CD4-positive, alpha-beta memory T cell (primary cell): ENCODE measurements around the gene SPDYE16. TPM values are rescaled to one million over a fixed set of nuclear protein-coding genes. Genes with fewer than 3 reads are reported as not detected.
"Not testable (repeated sequence)": the region's sequence is repeated elsewhere in the genome, so short reads cannot be mapped to it uniquely, and the experiment has no call there.

Experiments
- CTCF ChIA-PET: fragments of 350-600 bp; sonication (Branson Sonifier 250); formaldehyde crosslinking; loops from one replicate; lab custom pipeline; 2021; ENCODE audit warnings: inconsistent platforms; ENCODE audit not compliant: partially characterized antibody; lab: Charles Lee
- POLR2A ChIA-PET: fragments of 350-600 bp; sonication (Branson Sonifier 250); formaldehyde crosslinking; loops from one replicate; lab custom pipeline; 2021; ENCODE audit not compliant: partially characterized antibody; lab: Charles Lee
- DNase-seq, 5 donors: peaks; one replicate each; pipeline versions ENCODE4 v3.0.0 to v3.0.0-alpha.2; 2020 to 2022; ENCODE audit warnings: mixed read lengths in 1 of 5
- H3K27ac ChIP-seq: one replicate; pipeline ENCODE4 v1.7.0; 2013; ENCODE audit warnings: low read depth, low read length
- H3K27me3 ChIP-seq: 2 replicates; pipeline ENCODE4 v1.7.0; 2013; ENCODE audit warnings: mild to moderate bottlenecking, low read length, moderate library complexity; ENCODE audit not compliant: insufficient read depth
- H3K36me3 ChIP-seq: 2 replicates; pipeline ENCODE4 v1.7.0; 2013; ENCODE audit warnings: mild to moderate bottlenecking, low read length, moderate library complexity; ENCODE audit not compliant: insufficient read depth
- H3K4me1 ChIP-seq: 2 replicates; pipeline ENCODE4 v1.7.0; 2013; ENCODE audit warnings: mild to moderate bottlenecking, low read length, moderate library complexity; ENCODE audit not compliant: insufficient read depth
- H3K4me3 ChIP-seq, 2 donors: one replicate each; pipeline ENCODE4 v1.7.0; 2013; ENCODE audit warnings: low read length in 2 of 2, mild to moderate bottlenecking in 1 of 2
- H3K9me3 ChIP-seq, 2 donors: one replicate each; pipeline ENCODE4 v1.7.0; 2013; ENCODE audit warnings: low read length in 2 of 2, control low read depth in 1 of 2; ENCODE audit not compliant: control insufficient read depth in 1 of 2
- H3K27ac Mint-ChIP-seq, 7 donors: one replicate each; pipeline ENCODE4 v1.8.0; 2020 to 2021; ENCODE audit warnings: mixed read lengths in 7 of 7, mild to moderate bottlenecking in 6 of 7, inconsistent platforms in 3 of 7, moderate library complexity in 3 of 7
- H3K27me3 Mint-ChIP-seq, 2 donors: one replicate each; pipeline ENCODE4 v1.8.0; 2020 to 2021; ENCODE audit warnings: mixed read lengths in 2 of 2
- H3K36me3 Mint-ChIP-seq, 2 donors: one replicate each; pipeline ENCODE4 v1.8.0; 2020 to 2021; ENCODE audit warnings: mixed read lengths in 2 of 2, inconsistent platforms in 1 of 2, mild to moderate bottlenecking in 1 of 2
- H3K4me1 Mint-ChIP-seq, 4 donors: one replicate each; pipeline ENCODE4 v1.8.0; 2020 to 2021; ENCODE audit warnings: mixed read lengths in 4 of 4, mild to moderate bottlenecking in 1 of 4
- H3K4me3 Mint-ChIP-seq, 8 donors: one replicate each; pipeline ENCODE4 v1.8.0; 2020 to 2021; ENCODE audit warnings: mixed read lengths in 8 of 8, mild to moderate bottlenecking in 7 of 8, moderate library complexity in 6 of 8, inconsistent platforms in 3 of 8
- H3K9me3 Mint-ChIP-seq, 8 donors: one replicate each; pipeline ENCODE4 v1.8.0; 2020 to 2021; ENCODE audit warnings: mixed read lengths in 8 of 8, mild to moderate bottlenecking in 5 of 8, inconsistent platforms in 3 of 8, moderate library complexity in 1 of 8
- intact Hi-C: fragments of 100-400 bp; cut with micrococcal nuclease; formaldehyde crosslinking; loops from one replicate; pipeline ENCODE4 v1.15.1; 2023
- polyA plus RNA-seq, 2 donors: library from polyadenylated mRNA; unstranded; fragments of 300-500 nt; fragmentation: Illumina TruSeq; gene quantifications; one replicate each; pipeline ENCODE4 v1.2.3, GENCODE V29; 2021
- total RNA-seq, 2 experiments: library from RNA; stranded (reverse); gene quantifications; one replicate each; pipeline ENCODE4 v1.2.3, GENCODE V29; 2021

Gene SPDYE16
- total and polyA plus RNA-seq, 4 experiments from 2014 or later, result 0.21 to 1.1 (median 0.73) TPM; not detected in 1

DNA sequence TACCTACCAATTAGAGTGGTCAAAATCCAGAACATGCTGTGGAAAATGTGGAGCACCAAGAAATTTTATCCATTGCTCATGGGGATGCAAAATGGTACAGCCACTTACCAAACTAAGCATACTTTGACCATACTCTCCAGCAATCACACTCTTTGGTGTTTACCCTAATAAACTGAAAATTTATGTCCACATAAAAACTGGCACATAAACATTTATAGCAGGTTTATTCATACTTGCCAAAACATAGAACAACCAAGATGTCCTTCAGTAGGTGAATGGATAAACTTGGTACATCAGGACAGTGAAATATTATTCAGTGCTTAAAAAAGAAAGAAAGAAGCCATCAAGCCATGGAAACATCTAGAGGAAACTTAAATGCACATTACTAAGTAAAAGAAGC is 24.7 kb upstream of the SPDYE16 start:
- H3K4me3 ChIP-seq, CTCF ChIA-PET, H3K4me1 ChIP-seq, H3K27me3 ChIP-seq, H3K9me3 Mint-ChIP-seq, intact Hi-C loops, H3K27ac Mint-ChIP-seq, H3K9me3 ChIP-seq, H3K4me3 Mint-ChIP-seq, H3K27ac ChIP-seq, DNase-seq, H3K27me3 Mint-ChIP-seq, H3K36me3 ChIP-seq, POLR2A ChIA-PET: not testable (repeated sequence)
- Mint-ChIP-seq H3K4me1 (peaks cover 5 to 37% (median 14%) of the 10 kb centered on the region in 4 donors), H3K36me3 (peaks cover 14 to 22% of the 10 kb centered on the region in 2 donors)

DNA sequence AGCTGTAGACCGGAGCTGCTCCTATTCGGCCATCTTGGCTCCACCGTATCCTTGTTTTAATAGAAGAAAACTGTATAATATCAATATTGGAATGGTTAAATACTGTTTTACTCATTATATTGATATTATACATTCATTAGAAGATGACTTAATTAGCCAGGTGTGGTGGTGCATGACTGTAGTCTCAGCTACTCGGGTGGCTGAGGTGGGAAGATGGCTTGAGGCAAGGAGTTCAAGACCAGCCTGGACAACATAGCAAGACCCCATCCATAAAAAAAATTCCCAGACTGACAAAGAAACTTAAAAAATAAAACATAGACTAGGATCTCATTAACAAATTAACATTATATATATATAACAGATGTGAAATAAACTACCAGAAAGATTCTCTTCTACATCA is 24.2 kb upstream of the SPDYE16 start:
- H3K4me3 Mint-ChIP-seq, H3K9me3 ChIP-seq, POLR2A ChIA-PET, DNase-seq, H3K27ac Mint-ChIP-seq, intact Hi-C loops, H3K9me3 Mint-ChIP-seq, H3K4me1 ChIP-seq, H3K27me3 Mint-ChIP-seq, CTCF ChIA-PET, H3K27ac ChIP-seq, H3K36me3 ChIP-seq, H3K27me3 ChIP-seq, H3K4me3 ChIP-seq: not testable (repeated sequence)
- peaks cover 5 to 41% (median 13%) of the 10 kb centered on the region in 4 donors for H3K4me1 Mint-ChIP-seq
- peaks cover 10 to 20% of the 10 kb centered on the region in 2 donors for H3K36me3 Mint-ChIP-seq

DNA sequence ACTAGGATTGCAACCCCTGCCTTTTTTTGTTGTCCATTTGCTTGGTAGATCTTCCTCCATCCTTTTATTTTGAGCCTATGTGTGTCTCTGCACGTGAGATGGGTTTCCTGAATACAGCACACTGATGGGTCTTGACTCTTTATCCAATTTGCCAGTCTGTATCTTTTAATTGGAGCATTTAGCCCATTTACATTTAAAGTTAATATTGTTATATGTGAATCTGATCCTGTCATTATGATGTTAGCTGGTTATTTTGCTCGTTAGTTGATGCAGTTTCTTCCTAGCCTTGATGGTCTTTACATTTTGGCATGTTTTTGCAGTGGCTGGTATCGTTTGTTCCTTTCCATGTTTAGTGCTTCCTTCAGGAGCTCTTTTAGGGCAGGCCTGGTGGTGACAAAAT is 21.9 kb upstream of the SPDYE16 start:
- H3K4me3 Mint-ChIP-seq, H3K9me3 ChIP-seq, H3K4me3 ChIP-seq, H3K4me1 ChIP-seq, DNase-seq, H3K36me3 ChIP-seq, H3K9me3 Mint-ChIP-seq, H3K27me3 Mint-ChIP-seq, H3K27ac ChIP-seq, H3K27me3 ChIP-seq, H3K27ac Mint-ChIP-seq, POLR2A ChIA-PET, intact Hi-C loops, CTCF ChIA-PET: not testable (repeated sequence)
- H3K4me1 Mint-ChIP-seq, result peaks cover 5 to 46% (median 14%) of the 10 kb centered on the region in 4 donors
- peaks cover 11 to 22% of the 10 kb centered on the region in 2 donors for H3K36me3 Mint-ChIP-seq

DNA sequence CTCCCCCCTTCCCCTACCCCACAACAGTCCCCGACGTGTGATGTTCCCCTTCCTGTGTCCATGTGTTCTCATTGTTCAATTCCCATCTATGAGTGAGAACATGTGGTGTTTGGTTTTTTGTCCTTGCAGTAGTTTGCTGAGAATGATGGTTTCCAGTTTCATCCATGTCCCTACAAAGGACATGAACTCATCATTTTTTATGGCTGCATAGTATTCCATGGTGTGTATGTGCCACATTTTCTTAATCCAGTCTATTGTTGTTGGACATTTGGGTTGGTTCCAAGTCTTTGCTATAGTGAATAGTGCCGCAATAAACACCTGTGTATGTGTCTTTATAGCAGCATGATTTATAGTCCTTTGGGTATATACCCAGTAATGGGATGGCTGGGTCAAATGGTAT is 18.2 kb upstream of the SPDYE16 start:
- CTCF ChIA-PET, result not testable (repeated sequence)

DNA sequence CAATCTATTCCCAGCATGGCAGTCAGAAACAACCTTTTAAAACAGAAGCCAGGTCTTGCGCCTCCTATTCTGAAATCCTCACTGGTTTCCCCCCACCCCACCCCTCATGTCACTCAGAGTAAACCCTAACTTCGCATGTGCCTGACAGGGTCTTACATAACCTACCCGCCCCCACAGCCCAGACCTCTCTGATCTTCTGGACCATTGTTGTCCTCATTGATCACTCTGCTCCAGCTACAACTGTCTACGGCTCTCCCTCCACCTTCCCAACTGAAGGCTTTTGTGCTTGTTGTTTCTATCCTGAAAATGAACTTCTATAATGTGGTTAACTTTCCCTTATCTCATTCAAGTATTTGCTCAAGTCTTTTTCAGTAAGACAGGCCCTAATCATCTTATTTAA is 17.1 kb upstream of the SPDYE16 start:
- H3K27me3 Mint-ChIP-seq, POLR2A ChIA-PET, H3K36me3 ChIP-seq, DNase-seq, H3K4me1 ChIP-seq, CTCF ChIA-PET, H3K9me3 ChIP-seq, H3K27ac ChIP-seq, intact Hi-C loops, H3K9me3 Mint-ChIP-seq, H3K4me3 Mint-ChIP-seq, H3K4me3 ChIP-seq, H3K27me3 ChIP-seq: not testable (repeated sequence)
- peaks cover 21 to 22% of the 10 kb centered on the region in 2 donors for H3K36me3 Mint-ChIP-seq
- peak overlapping the region in 1 of 7 donors; percentile 2 for H3K27ac Mint-ChIP-seq
- H3K4me1 Mint-ChIP-seq, result peaks cover 17 to 44% (median 23%) of the 10 kb centered on the region in 4 donors

More for the DNA sequence above, 18.2 kb upstream of the SPDYE16 start:
- H3K4me3 ChIP-seq, DNase-seq, H3K9me3 Mint-ChIP-seq, H3K36me3 ChIP-seq, H3K27me3 ChIP-seq, H3K27ac ChIP-seq, POLR2A ChIA-PET, H3K9me3 ChIP-seq, H3K27ac Mint-ChIP-seq, H3K4me3 Mint-ChIP-seq, H3K4me1 ChIP-seq, intact Hi-C loops, H3K27me3 Mint-ChIP-seq: not testable (repeated sequence)
- peaks cover 18 to 24% of the 10 kb centered on the region in 2 donors for H3K36me3 Mint-ChIP-seq
- H3K4me1 Mint-ChIP-seq, result peaks cover 16 to 51% (median 23%) of the 10 kb centered on the region in 4 donors

DNA sequence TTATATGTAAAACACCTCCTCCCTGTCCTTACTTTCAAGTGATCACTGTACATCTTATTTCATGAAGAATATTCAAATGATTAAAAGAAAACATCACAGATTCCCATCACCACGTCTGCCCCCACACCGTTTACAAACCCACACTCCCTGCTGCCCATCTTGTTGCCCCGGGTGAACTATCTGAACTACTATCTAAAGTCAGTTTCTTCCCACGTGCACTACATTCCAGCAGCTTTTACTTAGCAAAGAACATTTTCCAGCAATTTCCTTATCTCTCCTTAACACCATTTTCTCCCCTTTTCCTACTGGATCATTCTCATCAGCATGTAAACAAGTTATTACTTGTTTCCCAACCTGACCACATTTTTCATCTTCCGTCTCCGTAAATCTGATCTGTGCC is 16.6 kb upstream of the SPDYE16 start:
- CTCF ChIA-PET, H3K27me3 ChIP-seq, DNase-seq, intact Hi-C loops, H3K9me3 Mint-ChIP-seq, H3K4me3 Mint-ChIP-seq, H3K4me3 ChIP-seq, POLR2A ChIA-PET, H3K27me3 Mint-ChIP-seq, H3K27ac ChIP-seq, H3K9me3 ChIP-seq, H3K36me3 ChIP-seq, H3K4me1 ChIP-seq: not testable (repeated sequence)
- H3K27ac Mint-ChIP-seq, result peak overlapping the region in 2 of 7 donors; percentile 11 to 63
- peaks cover 19 to 47% (median 24%) of the 10 kb centered on the region in 4 donors for H3K4me1 Mint-ChIP-seq
- H3K36me3 Mint-ChIP-seq, result peaks cover 23 to 25% of the 10 kb centered on the region in 2 donors

DNA sequence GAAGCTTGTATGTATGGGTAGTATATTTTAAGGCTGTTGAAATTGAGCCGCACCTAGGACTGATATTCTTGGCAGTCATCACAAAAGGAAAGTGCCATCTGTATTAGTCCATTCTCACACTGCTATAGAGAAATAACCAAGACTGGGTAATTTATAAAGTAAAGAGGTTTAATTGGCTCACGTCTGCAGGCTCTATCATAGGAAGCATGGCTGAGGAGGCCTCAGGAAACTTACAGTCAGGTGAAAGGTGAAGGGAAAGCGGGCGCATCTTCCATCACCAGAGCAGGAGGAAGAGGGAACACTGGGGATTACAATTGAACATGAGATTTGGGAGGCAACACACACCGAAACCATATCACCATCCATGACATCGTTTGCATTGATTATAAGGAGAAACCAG is 8.9 kb upstream of the SPDYE16 start:
- intact Hi-C loops, CTCF ChIA-PET, H3K27me3 ChIP-seq, POLR2A ChIA-PET, H3K4me3 ChIP-seq, H3K4me1 ChIP-seq, H3K9me3 ChIP-seq, H3K27me3 Mint-ChIP-seq, H3K27ac ChIP-seq, H3K4me3 Mint-ChIP-seq, H3K36me3 ChIP-seq, DNase-seq, H3K9me3 Mint-ChIP-seq: not testable (repeated sequence)
- Mint-ChIP-seq H3K4me1 (peaks cover 13 to 43% (median 26%) of the 10 kb centered on the region in 4 donors), H3K36me3 (peaks cover 15 to 22% of the 10 kb centered on the region in 2 donors), H3K27ac (peak overlapping the region in 4 of 7 donors; percentile 9 to 51 (median 46))

DNA sequence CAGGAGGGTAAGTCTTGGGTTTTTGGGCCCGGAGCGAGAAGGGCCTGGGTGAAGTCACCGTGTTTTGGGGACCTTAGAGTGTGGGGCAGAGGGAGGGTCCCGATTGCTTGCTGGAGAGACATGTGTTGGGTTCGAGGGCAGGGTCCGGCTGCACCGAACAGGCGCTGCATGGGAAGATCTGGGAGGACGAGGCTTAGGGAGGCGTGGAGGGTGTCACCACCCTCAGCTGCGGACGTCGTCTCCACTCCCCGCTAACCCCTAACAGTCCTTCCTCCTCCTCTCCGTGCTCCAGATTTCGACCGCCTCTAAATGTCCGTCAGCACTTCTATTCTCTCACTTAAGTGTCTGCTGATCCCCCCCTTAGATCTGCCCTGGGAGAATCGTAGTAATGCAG is 6.8 kb upstream of the SPDYE16 start:
- H3K9me3 Mint-ChIP-seq, H3K36me3 ChIP-seq, H3K9me3 ChIP-seq, POLR2A ChIA-PET, H3K27me3 Mint-ChIP-seq, H3K27me3 ChIP-seq, H3K4me1 ChIP-seq, intact Hi-C loops, CTCF ChIA-PET: not testable (repeated sequence)
- Mint-ChIP-seq H3K4me1 (peaks cover 9 to 35% (median 21%) of the 10 kb centered on the region in 4 donors), H3K36me3 (peaks cover 10 to 16% of the 10 kb centered on the region in 2 donors), H3K4me3 (peak overlapping the region; percentile 91 to 95 (median 94)), H3K27ac (peak overlapping the region; percentile 63 to 91 (median 89))
- peak overlapping the region in 1 of 2 donors; percentile 64 for H3K4me3 ChIP-seq
- peak in 2 of 5 donors; percentile 1 to 30 for DNase-seq
- H3K27ac ChIP-seq, result peak overlapping the region; percentile 69
